Measurements from ENCODE around the gene CHD3.

Gene CHD3

GRCh38 chr17:7940743-7941142, 52.2 kb downstream of the CHD3 start:
- in situ Hi-C loops (cut with MboI; ENCODE audit: low pct_unique_long_range_greater_than_20kb, low sequenced_read_pairs, unreplicated experiment), result no loop called here
- TF ChIP-seq CTCF (IDR thresholded peaks at IDR 0.05; ENCODE audit: extremely low read depth, insufficient read depth, missing control alignments), result no peak
- DNase-seq (ENCODE audit: low spot score), result no peak

- in situ Hi-C loops (cut with MboI; ENCODE audit: low pct_unique_long_range_greater_than_20kb, low sequenced_read_pairs, unreplicated experiment), result no loop called here
- no peak for TF ChIP-seq CTCF (IDR thresholded peaks at IDR 0.05; ENCODE audit: extremely low read depth, insufficient read depth, missing control alignments)
- DNase-seq (ENCODE audit: low spot score), result no peak
Observed at GRCh38 chr17:7943291-7943690, 54.7 kb downstream of the CHD3 start.

- no peak for DNase-seq (ENCODE audit: low spot score)
- TF ChIP-seq CTCF (IDR thresholded peaks at IDR 0.05; ENCODE audit: extremely low read depth, insufficient read depth, missing control alignments), result no peak
- in situ Hi-C loops (cut with MboI; ENCODE audit: low pct_unique_long_range_greater_than_20kb, low sequenced_read_pairs, unreplicated experiment), result no loop called here
Observed at GRCh38 chr17:7944326-7944725, 55.7 kb downstream of the CHD3 start.

- in situ Hi-C loops (cut with MboI; ENCODE audit: low pct_unique_long_range_greater_than_20kb, low sequenced_read_pairs, unreplicated experiment), result no loop called here
- no peak for TF ChIP-seq CTCF (IDR thresholded peaks at IDR 0.05; ENCODE audit: extremely low read depth, insufficient read depth, missing control alignments)
- no peak for DNase-seq (ENCODE audit: low spot score)
Observed at GRCh38 chr17:7945651-7946050, 57.1 kb downstream of the CHD3 start.

GRCh38 chr17:7946441-7946840, 57.9 kb downstream of the CHD3 start:
- DNase-seq (ENCODE audit: low spot score), result no peak
- in situ Hi-C loops (cut with MboI; ENCODE audit: low pct_unique_long_range_greater_than_20kb, low sequenced_read_pairs, unreplicated experiment), result no loop called here
- TF ChIP-seq CTCF (IDR thresholded peaks at IDR 0.05; ENCODE audit: extremely low read depth, insufficient read depth, missing control alignments), result no peak

- no peak for DNase-seq (ENCODE audit: low spot score)
- in situ Hi-C loops (cut with MboI; ENCODE audit: low pct_unique_long_range_greater_than_20kb, low sequenced_read_pairs, unreplicated experiment), result no loop called here
Observed at GRCh38 chr17:7947651-7948050, 59.1 kb downstream of the CHD3 start.

More at GRCh38 chr17:7947651-7948050, 59.1 kb downstream of the CHD3 start:
- no peak for TF ChIP-seq CTCF (IDR thresholded peaks at IDR 0.05; ENCODE audit: extremely low read depth, insufficient read depth, missing control alignments)
